ENCODE measurements around the gene ATP13A4. TPM values are rescaled to one million over a fixed set of nuclear protein-coding genes. Genes with fewer than 3 reads are reported as not detected.

The ATP13A4 gene
- polyA plus RNA-seq, 1 donor (not counting 4 experiments of a cell fraction or from before 2014, with no cell fraction given), result 0.16 TPM

DNA sequence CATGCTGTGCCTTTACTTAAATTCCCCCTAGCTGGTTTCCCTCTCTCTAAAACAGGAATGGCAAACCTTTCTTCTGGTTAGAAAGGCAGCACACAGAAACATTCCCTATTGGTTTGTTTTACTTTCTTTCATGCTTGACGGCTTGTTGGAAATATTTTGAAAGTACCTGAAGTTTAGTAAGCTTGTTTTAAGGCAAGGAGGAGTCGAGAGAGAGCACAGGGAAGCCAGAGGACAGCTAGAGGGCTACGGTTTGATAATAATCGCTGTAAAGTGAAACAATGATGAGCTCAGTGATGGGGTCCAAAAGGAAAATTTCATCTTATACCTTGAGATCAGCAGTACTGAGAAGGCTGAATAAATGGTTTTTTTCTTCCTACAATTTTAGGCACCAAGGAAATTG is 64.1 kb downstream of the ATP13A4 start:
- Histone ChIP-seq H3K9me3 (ENCODE audit: control insufficient read depth, low read depth, low read length) (no peaks in the 10 kb centered on the region), H3K27me3 (ENCODE audit: control insufficient read depth, extremely low read depth, insufficient read depth, low read length) (no peaks in the 10 kb centered on the region), H3K4me1 (ENCODE audit: control insufficient read depth, extremely low read depth, insufficient read depth, low read length) (no peaks in the 10 kb centered on the region), H3K4me2 (ENCODE audit: control insufficient read depth, extremely low read depth, insufficient read depth, low read depth, low read length) (no peak overlapping the region), H3K4me3 (ENCODE audit: control insufficient read depth in 2 of 3, extremely low read depth in 1 of 3, insufficient read depth in 2 of 3, low read depth in 1 of 3, low read length in 3 of 3) (no peak overlapping the region), H2AFZ (ENCODE audit: control insufficient read depth, low read length) (no peak overlapping the region), H3K27ac (ENCODE audit: control insufficient read depth, insufficient read depth, low read length) (no peak overlapping the region), H3K36me3 (ENCODE audit: control insufficient read depth in 2 of 2, extremely low read depth in 1 of 2, insufficient read depth in 2 of 2, low read length in 2 of 2) (no peaks in the 10 kb centered on the region), H4K20me1 (ENCODE audit: control insufficient read depth, extremely low read depth, insufficient read depth, low read length) (no peaks in the 10 kb centered on the region), H3K9ac (ENCODE audit: control insufficient read depth, extremely low read depth, insufficient read depth, low read length) (no peak overlapping the region), H3K9me1 (ENCODE audit: control insufficient read depth, extremely low read depth, insufficient read depth, low read length) (no peaks in the 10 kb centered on the region), H3K79me2 (ENCODE audit: control insufficient read depth, insufficient read depth, low read length) (no peaks in the 10 kb centered on the region)
- no peak for FAIRE-seq
- dilution Hi-C loops (cut with MboI; ENCODE audit: extremely low pct_ligation_motif_present, low sequenced_read_pairs), result no loop called here
- no peak for DNase-seq (ENCODE audit: low read depth, low spot score)
- TF ChIP-seq, protein P1, sequence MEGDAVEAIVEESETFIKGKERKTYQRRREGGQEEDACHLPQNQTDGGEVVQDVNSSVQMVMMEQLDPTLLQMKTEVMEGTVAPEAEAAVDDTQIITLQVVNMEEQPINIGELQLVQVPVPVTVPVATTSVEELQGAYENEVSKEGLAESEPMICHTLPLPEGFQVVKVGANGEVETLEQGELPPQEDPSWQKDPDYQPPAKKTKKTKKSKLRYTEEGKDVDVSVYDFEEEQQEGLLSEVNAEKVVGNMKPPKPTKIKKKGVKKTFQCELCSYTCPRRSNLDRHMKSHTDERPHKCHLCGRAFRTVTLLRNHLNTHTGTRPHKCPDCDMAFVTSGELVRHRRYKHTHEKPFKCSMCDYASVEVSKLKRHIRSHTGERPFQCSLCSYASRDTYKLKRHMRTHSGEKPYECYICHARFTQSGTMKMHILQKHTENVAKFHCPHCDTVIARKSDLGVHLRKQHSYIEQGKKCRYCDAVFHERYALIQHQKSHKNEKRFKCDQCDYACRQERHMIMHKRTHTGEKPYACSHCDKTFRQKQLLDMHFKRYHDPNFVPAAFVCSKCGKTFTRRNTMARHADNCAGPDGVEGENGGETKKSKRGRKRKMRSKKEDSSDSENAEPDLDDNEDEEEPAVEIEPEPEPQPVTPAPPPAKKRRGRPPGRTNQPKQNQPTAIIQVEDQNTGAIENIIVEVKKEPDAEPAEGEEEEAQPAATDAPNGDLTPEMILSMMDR (optimal IDR thresholded peaks at IDR 0.05 in 1 of 3, IDR thresholded peaks at IDR 0.05 in 1 of 3, conservative IDR thresholded peaks at IDR 0.05 in 1 of 3; ENCODE audit: extremely low read depth in 1 of 3, insufficient read depth in 2 of 3, low read length in 3 of 3), result no peak
- TF ChIP-seq EZH2 (IDR thresholded peaks at IDR 0.05; ENCODE audit: low read length), result no peak

DNA sequence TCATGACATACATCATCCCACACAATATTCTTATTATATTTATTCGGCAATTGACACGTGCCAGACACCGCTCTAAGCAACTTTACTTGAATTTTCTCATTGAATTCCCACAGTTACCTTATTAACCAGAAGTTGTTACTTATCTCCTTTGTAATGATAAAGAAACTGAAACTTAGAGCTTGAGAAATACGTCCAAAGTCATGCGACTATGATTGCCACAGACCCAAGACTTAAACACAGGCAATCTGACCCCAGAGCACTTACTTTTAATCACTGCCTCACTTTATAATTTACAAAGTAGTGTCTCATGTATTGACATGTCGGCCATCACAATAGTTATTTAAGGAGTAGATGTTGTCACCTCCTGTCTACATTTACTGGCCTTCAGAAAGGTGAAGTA is 64.7 kb downstream of the ATP13A4 start:
- FAIRE-seq (no peak), DNase-seq (ENCODE audit: low read depth, low spot score) (no peak)
- TF ChIP-seq, protein P1 (optimal IDR thresholded peaks at IDR 0.05 in 1 of 3, IDR thresholded peaks at IDR 0.05 in 1 of 3, conservative IDR thresholded peaks at IDR 0.05 in 1 of 3; ENCODE audit: extremely low read depth in 1 of 3, insufficient read depth in 2 of 3, low read length in 3 of 3), result no peak
- TF ChIP-seq EZH2 (IDR thresholded peaks at IDR 0.05; ENCODE audit: low read length), result no peak
- no peaks in the 10 kb centered on the region for H3K27me3 ChIP-seq (ENCODE audit: control insufficient read depth, extremely low read depth, insufficient read depth, low read length)
- no peaks in the 10 kb centered on the region for H3K79me2 ChIP-seq (ENCODE audit: control insufficient read depth, insufficient read depth, low read length)
- no peaks in the 10 kb centered on the region for H3K36me3 ChIP-seq (ENCODE audit: control insufficient read depth in 2 of 2, extremely low read depth in 1 of 2, insufficient read depth in 2 of 2, low read length in 2 of 2)
- no peaks in the 10 kb centered on the region for H3K9me3 ChIP-seq (ENCODE audit: control insufficient read depth, low read depth, low read length)
- no peak overlapping the region for H3K27ac ChIP-seq (ENCODE audit: control insufficient read depth, insufficient read depth, low read length)
- no peaks in the 10 kb centered on the region for H3K4me1 ChIP-seq (ENCODE audit: control insufficient read depth, extremely low read depth, insufficient read depth, low read length)
- H3K9ac ChIP-seq (ENCODE audit: control insufficient read depth, extremely low read depth, insufficient read depth, low read length), result no peak overlapping the region
- H4K20me1 ChIP-seq (ENCODE audit: control insufficient read depth, extremely low read depth, insufficient read depth, low read length), result no peaks in the 10 kb centered on the region
- H2AFZ ChIP-seq (ENCODE audit: control insufficient read depth, low read length), result no peak overlapping the region
- H3K9me1 ChIP-seq (ENCODE audit: control insufficient read depth, extremely low read depth, insufficient read depth, low read length), result no peaks in the 10 kb centered on the region
- dilution Hi-C loops (cut with MboI; ENCODE audit: extremely low pct_ligation_motif_present, low sequenced_read_pairs), result no loop called here
- no peak overlapping the region for H3K4me3 ChIP-seq (ENCODE audit: control insufficient read depth in 2 of 3, extremely low read depth in 1 of 3, insufficient read depth in 2 of 3, low read depth in 1 of 3, low read length in 3 of 3)
- no peak overlapping the region for H3K4me2 ChIP-seq (ENCODE audit: control insufficient read depth, extremely low read depth, insufficient read depth, low read depth, low read length)

All from keratinocyte (primary cell).